Astrocyte (in vitro differentiated cells and primary cell): ENCODE data around the gene PEX3.

ENCODE experiments used
- EZH2 ChIP-seq: IDR thresholded peaks from 2 replicates; pipeline ENCODE4 v1.6.1; 2012; ENCODE audit warnings: mild to moderate bottlenecking, low read length, inconsistent platforms; ENCODE audit not compliant: insufficient read depth
- TF ChIP-seq, protein P1 (sequence below): IDR thresholded peaks from 2 replicates; pipeline ENCODE4 v1.5.1; 2011; ENCODE audit warnings: low read depth, mild to moderate bottlenecking, inconsistent platforms, low read length, moderate library complexity; ENCODE audit not compliant: insufficient read depth

DNA sequence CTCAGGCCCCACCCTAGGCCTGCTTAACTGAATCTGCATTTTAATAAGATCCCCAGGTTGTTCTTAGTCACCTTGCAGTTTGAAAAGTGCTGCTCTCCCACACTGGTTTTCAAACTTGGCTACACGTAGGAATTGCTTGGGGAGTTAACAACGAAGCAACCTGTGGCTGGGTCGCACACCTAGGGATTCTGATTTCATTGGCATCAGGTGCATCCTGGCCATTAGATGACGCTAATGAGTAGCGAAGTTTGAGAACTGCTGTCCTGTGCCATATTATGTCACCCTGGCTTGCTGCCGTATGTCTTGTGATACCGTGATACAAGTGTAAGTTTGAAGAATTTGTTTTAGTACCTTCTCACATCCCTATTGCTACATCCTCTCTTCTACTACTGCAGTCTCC lies 89.1 kb downstream of the PEX3 start:
- TF ChIP-seq EZH2 = no peak
- TF ChIP-seq, protein P1, sequence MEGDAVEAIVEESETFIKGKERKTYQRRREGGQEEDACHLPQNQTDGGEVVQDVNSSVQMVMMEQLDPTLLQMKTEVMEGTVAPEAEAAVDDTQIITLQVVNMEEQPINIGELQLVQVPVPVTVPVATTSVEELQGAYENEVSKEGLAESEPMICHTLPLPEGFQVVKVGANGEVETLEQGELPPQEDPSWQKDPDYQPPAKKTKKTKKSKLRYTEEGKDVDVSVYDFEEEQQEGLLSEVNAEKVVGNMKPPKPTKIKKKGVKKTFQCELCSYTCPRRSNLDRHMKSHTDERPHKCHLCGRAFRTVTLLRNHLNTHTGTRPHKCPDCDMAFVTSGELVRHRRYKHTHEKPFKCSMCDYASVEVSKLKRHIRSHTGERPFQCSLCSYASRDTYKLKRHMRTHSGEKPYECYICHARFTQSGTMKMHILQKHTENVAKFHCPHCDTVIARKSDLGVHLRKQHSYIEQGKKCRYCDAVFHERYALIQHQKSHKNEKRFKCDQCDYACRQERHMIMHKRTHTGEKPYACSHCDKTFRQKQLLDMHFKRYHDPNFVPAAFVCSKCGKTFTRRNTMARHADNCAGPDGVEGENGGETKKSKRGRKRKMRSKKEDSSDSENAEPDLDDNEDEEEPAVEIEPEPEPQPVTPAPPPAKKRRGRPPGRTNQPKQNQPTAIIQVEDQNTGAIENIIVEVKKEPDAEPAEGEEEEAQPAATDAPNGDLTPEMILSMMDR = no peak
